Lower leg skin (tissue), 4 donors: ENCODE results near the gene SEC16A. TPM values are rescaled to one million over a fixed set of nuclear protein-coding genes. Genes with fewer than 3 reads are reported as not detected.

ENCODE experiments used
- DNase-seq, 2 donors: peaks; one replicate each; pipeline ENCODE4 v3.0.0-alpha.2; 2019; ENCODE audit warnings: low spot score in 2 of 2
- H3K4me3 ChIP-seq: fragments of 200-600 bp; sonication (generic); 2 replicates; pipeline ENCODE4 v1.5.1; 2017; ENCODE audit warnings: mild to moderate bottlenecking, low read depth; ENCODE audit not compliant: poor library complexity, severe bottlenecking
- POLR2A ChIP-seq, 2 donors: fragments of 450-650 bp; IDR thresholded peaks; one replicate each; pipeline ENCODE4 v1.6.1; 2016 to 2017; ENCODE audit warnings: antibody characterized with exemption in 2 of 2, mild to moderate bottlenecking in 1 of 2, moderate library complexity in 1 of 2
- WGBS, 2 donors: methylation state at CpG; one replicate each; pipeline ENCODE4 v1.1.5; 2018; 5-methylcytosine and 5-hydroxymethylcytosine counted together
- intact Hi-C: fragments of 100-400 bp; cut with DNase I; formaldehyde crosslinking; loops from one replicate; pipeline ENCODE4 v1.15.0; 2023; ENCODE audit warnings: low total_unique reads
- total RNA-seq, 4 donors: library from RNA; depleted of rRNA; stranded (reverse); fragments of >200 nt; gene quantifications; one replicate each; pipeline ENCODE4 v1.1.0, GENCODE V29; 2016
- TF ChIP-seq, protein P1 (sequence below), 3 donors: fragments of 450-650 bp; IDR thresholded peaks; one replicate each; pipeline ENCODE4 v1.5.1; 2016; ENCODE audit warnings: antibody characterized with exemption in 3 of 3, mild to moderate bottlenecking in 3 of 3, moderate library complexity in 2 of 3

SEC16A gene
- total RNA-seq, 4 donors from 2014 or later: 58.4 to 77.8 (median 58.5) TPM

DNA sequence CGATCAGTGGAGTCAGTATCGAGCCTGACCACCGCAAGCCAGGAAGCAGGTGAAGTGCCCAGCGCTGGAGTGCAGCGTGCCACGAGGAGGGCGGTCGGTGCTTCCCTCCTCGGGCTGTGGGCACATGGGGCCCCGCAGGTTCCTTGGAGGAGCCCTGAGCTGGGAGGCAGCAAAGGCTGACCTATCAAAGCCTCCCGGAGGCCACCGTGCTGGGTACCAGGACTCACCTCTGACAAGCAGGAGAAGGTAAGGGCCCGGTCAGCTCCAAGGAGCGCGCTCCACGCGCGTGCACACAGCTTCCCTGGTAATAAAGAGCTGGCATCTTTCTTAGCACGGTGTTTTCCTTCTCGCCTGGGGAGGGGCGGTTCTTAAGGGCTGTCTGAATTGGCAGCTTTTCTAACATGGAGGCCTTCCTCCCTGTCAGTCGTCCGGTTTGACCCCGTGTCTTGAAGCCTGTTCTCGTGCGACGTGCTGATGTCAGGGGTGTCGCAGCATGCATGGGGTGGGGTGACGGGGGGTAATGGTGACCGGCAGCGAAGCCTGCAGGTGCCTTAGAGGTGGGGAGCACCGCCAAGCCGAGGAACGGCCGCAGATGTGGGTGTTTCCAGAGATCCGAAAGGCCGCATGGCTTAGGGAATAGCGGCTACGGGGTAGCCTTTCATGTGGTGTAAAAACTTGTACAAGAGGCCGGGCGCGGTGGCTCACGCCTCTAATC is 59.3 kb downstream of the SEC16A start:
- no peak for DNase-seq
- TF ChIP-seq POLR2A (IDR thresholded peaks at IDR 0.05): no peak
- TF ChIP-seq, protein P1, sequence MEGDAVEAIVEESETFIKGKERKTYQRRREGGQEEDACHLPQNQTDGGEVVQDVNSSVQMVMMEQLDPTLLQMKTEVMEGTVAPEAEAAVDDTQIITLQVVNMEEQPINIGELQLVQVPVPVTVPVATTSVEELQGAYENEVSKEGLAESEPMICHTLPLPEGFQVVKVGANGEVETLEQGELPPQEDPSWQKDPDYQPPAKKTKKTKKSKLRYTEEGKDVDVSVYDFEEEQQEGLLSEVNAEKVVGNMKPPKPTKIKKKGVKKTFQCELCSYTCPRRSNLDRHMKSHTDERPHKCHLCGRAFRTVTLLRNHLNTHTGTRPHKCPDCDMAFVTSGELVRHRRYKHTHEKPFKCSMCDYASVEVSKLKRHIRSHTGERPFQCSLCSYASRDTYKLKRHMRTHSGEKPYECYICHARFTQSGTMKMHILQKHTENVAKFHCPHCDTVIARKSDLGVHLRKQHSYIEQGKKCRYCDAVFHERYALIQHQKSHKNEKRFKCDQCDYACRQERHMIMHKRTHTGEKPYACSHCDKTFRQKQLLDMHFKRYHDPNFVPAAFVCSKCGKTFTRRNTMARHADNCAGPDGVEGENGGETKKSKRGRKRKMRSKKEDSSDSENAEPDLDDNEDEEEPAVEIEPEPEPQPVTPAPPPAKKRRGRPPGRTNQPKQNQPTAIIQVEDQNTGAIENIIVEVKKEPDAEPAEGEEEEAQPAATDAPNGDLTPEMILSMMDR (IDR thresholded peaks at IDR 0.05): no peak
- H3K4me3 ChIP-seq: no peak overlapping the region
- intact Hi-C loops: no loop called here
- 94 to 95% methylated on average over 40 to 43 of the region's 43 CpGs for WGBS, 2 donors

DNA sequence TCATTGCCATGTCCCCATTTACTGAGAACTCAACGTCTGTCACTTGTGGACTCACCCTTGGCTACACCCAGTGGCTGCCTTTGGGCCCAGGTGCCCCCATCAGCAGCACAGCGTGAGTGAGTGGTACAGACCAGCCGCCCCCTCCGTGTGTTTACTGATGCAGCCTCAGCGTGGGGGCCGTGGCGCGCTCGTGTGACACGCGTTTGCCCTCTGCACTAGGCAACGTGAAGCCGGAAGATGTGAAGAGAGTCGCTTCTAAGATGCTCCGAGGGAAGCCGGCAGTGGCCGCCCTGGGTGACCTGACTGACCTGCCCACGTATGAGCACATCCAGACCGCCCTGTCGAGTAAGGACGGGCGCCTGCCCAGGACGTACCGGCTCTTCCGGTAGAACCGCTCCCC is 60.0 kb downstream of the SEC16A start:
- no peak for DNase-seq
- TF ChIP-seq POLR2A (IDR thresholded peaks at IDR 0.05): no peak
- TF ChIP-seq, protein P1 (IDR thresholded peaks at IDR 0.05): no peak
- no peak overlapping the region for H3K4me3 ChIP-seq
- intact Hi-C loops: no loop called here
- WGBS, 2 donors: 91 to 95% methylated on average over 26 of the region's 26 CpGs

DNA sequence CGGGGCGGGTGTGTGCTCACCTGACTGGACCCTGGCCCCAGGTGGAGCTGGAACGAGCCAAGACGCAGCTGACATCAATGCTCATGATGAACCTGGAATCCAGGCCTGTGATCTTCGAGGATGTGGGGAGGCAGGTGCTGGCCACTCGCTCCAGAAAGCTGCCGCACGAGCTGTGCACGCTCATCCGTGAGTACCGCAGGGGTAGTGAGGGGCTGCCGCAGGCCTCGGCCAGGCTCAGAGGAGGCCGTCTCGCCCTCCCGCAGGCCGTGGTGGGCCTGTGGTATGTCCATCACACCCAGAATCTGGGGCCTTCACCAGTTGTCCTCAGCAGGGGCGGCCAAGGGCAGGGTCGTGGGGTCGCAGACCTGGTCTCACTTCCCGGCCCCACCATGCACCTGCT is 61.0 kb downstream of the SEC16A start:
- WGBS, 2 donors: 92 to 96% methylated on average over 21 of the region's 21 CpGs
- DNase-seq: no peak
- H3K4me3 ChIP-seq: no peak overlapping the region
- intact Hi-C loops: no loop called here
- TF ChIP-seq POLR2A (IDR thresholded peaks at IDR 0.05): no peak
- TF ChIP-seq, protein P1 (IDR thresholded peaks at IDR 0.05): no peak

DNA sequence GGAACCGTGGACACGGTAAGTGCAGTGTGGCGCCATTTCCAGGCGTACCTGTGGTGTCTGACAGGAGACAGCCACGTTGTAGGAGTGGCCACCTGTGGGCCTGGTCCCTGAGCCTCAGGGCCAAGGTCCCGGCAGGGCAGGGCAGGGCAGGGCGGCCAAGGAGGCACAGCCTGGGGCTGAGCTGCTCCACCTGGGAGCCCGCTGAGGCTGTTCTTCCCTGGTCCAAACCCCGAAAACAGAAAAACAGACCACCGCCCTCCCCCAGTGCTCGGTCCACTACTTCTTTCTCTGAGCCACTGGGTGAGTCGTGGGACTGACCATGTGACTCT is 63.8 kb downstream of the SEC16A start:
- TF ChIP-seq, protein P1 (IDR thresholded peaks at IDR 0.05): no peak
- no peak for TF ChIP-seq POLR2A (IDR thresholded peaks at IDR 0.05)
- intact Hi-C loops: no loop called here
- 92% methylated on average over 12 of the region's 12 CpGs for WGBS, 2 donors
- no peak for DNase-seq
- H3K4me3 ChIP-seq: no peak overlapping the region

DNA sequence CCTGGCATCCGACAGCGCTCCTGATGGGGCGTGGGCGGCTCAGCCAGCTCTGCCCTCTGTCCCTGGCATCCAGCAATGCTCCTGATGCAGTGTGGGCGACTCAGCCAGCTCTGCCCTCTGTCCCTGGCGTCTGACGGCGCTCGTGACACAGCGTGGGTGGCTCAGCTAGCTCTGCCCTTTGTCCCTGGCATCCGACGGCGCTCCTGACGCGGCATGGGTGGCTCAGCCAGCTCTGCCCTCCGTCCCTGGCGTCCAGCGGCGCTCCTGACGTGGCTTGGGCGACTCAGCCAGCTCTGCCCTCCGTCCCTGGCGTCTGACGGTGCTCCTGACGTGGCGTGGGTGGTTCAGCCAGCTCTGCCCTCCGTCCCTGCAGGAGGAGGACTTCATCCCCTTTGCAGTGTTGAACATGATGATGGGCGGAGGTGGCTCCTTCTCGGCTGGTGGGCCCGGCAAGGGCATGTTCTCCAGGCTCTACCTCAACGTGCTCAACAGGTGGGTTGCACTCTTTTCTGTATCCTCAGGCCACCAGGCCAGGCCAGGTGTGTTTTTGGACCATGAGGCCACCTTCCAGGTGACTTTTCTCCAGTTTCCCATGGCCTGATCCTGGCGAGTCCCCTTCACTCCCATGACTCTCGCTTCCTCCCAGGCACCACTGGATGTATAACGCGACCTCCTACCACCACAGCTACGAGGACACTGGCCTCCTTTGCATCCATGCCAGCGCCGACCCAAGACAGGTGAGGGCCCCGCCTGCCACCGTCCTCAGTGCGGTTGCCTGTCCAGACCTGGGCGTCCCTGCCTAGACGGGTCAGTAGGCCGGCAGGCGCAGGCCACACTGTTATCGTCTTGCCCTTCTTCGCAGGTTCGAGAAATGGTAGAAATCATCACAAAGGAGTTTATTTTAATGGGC is 64.4 kb downstream of the SEC16A start:
- no peak for TF ChIP-seq POLR2A (IDR thresholded peaks at IDR 0.05)
- no peak overlapping the region for H3K4me3 ChIP-seq
- intact Hi-C loops: no loop called here
- DNase-seq: no peak
- WGBS, 2 donors: 90 to 93% methylated on average over 46 of the region's 48 CpGs

DNA sequence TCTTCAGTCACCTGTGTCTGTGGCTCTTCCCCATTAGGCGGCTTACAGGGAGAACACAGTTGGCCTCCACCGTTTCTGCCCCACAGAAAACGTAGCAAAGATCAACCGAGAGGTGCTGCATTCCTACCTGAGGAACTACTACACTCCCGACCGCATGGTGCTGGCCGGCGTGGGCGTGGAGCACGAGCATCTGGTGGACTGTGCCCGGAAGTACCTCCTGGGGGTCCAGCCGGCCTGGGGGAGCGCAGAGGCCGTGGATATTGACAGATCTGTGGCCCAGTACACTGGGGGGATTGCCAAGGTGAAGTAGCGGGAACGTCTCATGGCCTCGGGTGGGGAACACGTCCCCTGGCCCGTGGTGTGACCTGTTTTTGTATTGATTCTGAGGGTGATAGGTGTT is 65.9 kb downstream of the SEC16A start:
- intact Hi-C loops: no loop called here
- TF ChIP-seq, protein P1 (IDR thresholded peaks at IDR 0.05): no peak
- TF ChIP-seq POLR2A (IDR thresholded peaks at IDR 0.05): no peak
- no peak for DNase-seq
- 88 to 93% methylated on average over 19 of the region's 19 CpGs for whole genome bisulfite sequencing, 2 donors
- H3K4me3 ChIP-seq: no peak overlapping the region
